Neuronal stem cell (in vitro differentiated cells): ENCODE measurements around the gene PLP2.

ENCODE experiments used
- DNase-seq: peaks from one replicate; pipeline ENCODE4 v3.0.0-alpha.2; 2013; ENCODE audit warnings: low spot score
- H2AFZ ChIP-seq: one replicate; pipeline ENCODE4 v1.6.1; 2013; ENCODE audit warnings: mild to moderate bottlenecking, low read length, inconsistent platforms
- H2AK5ac ChIP-seq: 2 replicates; pipeline ENCODE4 v1.6.1; 2013; ENCODE audit warnings: low read depth, mild to moderate bottlenecking, inconsistent platforms, low read length, moderate library complexity, mixed read lengths
- H2BK120ac ChIP-seq: 2 replicates; pipeline ENCODE4 v1.6.1; 2013; ENCODE audit warnings: low read depth, mild to moderate bottlenecking, inconsistent platforms, low read length, moderate library complexity, mixed read lengths
- H2BK12ac ChIP-seq: one replicate; pipeline ENCODE4 v1.6.1; 2013; ENCODE audit warnings: low read length, inconsistent platforms
- H2BK15ac ChIP-seq: 2 replicates; pipeline ENCODE4 v1.6.1; 2013; ENCODE audit warnings: mild to moderate bottlenecking, low read length, inconsistent platforms, mixed read lengths
- H2BK5ac ChIP-seq: one replicate; pipeline ENCODE4 v1.6.1; 2013; ENCODE audit warnings: inconsistent platforms, mild to moderate bottlenecking, low read length, moderate library complexity
- H3K14ac ChIP-seq: one replicate; pipeline ENCODE4 v1.6.1; 2013; ENCODE audit warnings: low read length, inconsistent platforms
- H3K18ac ChIP-seq: 2 replicates; pipeline ENCODE4 v1.6.1; 2013; ENCODE audit warnings: low read length, inconsistent platforms
- H3K23ac ChIP-seq: 2 replicates; pipeline ENCODE4 v1.6.1; 2013; ENCODE audit warnings: low read depth, mild to moderate bottlenecking, mixed read lengths, low read length, inconsistent platforms; ENCODE audit not compliant: poor library complexity
- H3K27ac ChIP-seq: replicated peaks from 3 replicates; pipeline ENCODE4 v1.5.1; 2013; ENCODE audit warnings: low read length, inconsistent platforms
- H3K27me3 ChIP-seq, 3 experiments: 2 replicates each; pipeline ENCODE4 v1.6.1; 2013; ENCODE audit warnings: low read length in 3 of 3, mild to moderate bottlenecking in 2 of 3, inconsistent platforms in 1 of 3, low read depth in 1 of 3, mixed read lengths in 1 of 3, moderate library complexity in 1 of 3; ENCODE audit not compliant: control insufficient read depth in 3 of 3, insufficient read depth in 3 of 3
- H3K36me3 ChIP-seq, 2 donors: replicated peaks in 1 of 2; 2 replicates each; pipeline ENCODE4 v1.6.1; 2013; ENCODE audit warnings: low read length in 2 of 2; ENCODE audit not compliant: control insufficient read depth in 2 of 2, insufficient read depth in 2 of 2
- H3K4ac ChIP-seq: 2 replicates; pipeline ENCODE4 v1.6.1; 2013; ENCODE audit warnings: inconsistent platforms, mild to moderate bottlenecking, low read length, moderate library complexity
- H3K4me1 ChIP-seq, 2 donors: 1 replicate in 1 of 2; 2 replicates in 1 of 2; pipeline ENCODE4 v1.6.1; 2013; ENCODE audit warnings: low read length in 2 of 2, low read depth in 1 of 2; ENCODE audit not compliant: control insufficient read depth in 2 of 2, insufficient read depth in 1 of 2
- H3K4me2 ChIP-seq: one replicate; pipeline ENCODE4 v1.6.1; 2013; ENCODE audit warnings: mild to moderate bottlenecking, low read length, inconsistent platforms; ENCODE audit not compliant: insufficient read depth, poor library complexity, severe bottlenecking
- H3K4me3 ChIP-seq, 2 donors: 2 replicates each; pipeline ENCODE4 v1.5.1; 2013; ENCODE audit warnings: low read length in 2 of 2, mild to moderate bottlenecking in 2 of 2, inconsistent platforms in 1 of 2, moderate library complexity in 1 of 2
- H3K79me1 ChIP-seq: one replicate; pipeline ENCODE4 v1.6.1; 2013; ENCODE audit warnings: low read depth, mild to moderate bottlenecking, inconsistent platforms, low read length, moderate library complexity
- H3K9ac ChIP-seq: one replicate; pipeline ENCODE4 v1.6.1; 2013; ENCODE audit warnings: mild to moderate bottlenecking, low read depth, low read length, inconsistent platforms; ENCODE audit not compliant: poor library complexity
- H3K9me3 ChIP-seq, 2 donors: replicated peaks in 1 of 2; 2 replicates each; pipeline versions ENCODE3 to v1.6.1; 2013; ENCODE audit warnings: low read length in 2 of 2, mild to moderate bottlenecking in 2 of 2, inconsistent platforms in 1 of 2, low read depth in 1 of 2, mixed read lengths in 1 of 2, moderate library complexity in 1 of 2; ENCODE audit not compliant: control insufficient read depth in 2 of 2, insufficient read depth in 1 of 2
- H4K8ac ChIP-seq: one replicate; pipeline ENCODE4 v1.6.1; 2013; ENCODE audit warnings: low read depth, mild to moderate bottlenecking, inconsistent platforms, low read length, moderate library complexity
- H4K91ac ChIP-seq: one replicate; pipeline ENCODE4 v1.6.1; 2013; ENCODE audit warnings: low read length, low read depth, mild to moderate bottlenecking, inconsistent platforms; ENCODE audit not compliant: poor library complexity
- WGBS, 2 donors: extraction: QIAGEN DNeasy Blood & Tissue Kit; methylation state at CpG; one replicate each; pipeline ENCODE4 v1.1.7; 2013; ENCODE audit warnings: missing lambda C conversion rate in 2 of 2, mixed read lengths in 1 of 2; ENCODE audit not compliant: insufficient read length in 2 of 2, insufficient replicate concordance in 1 of 2; ENCODE audit errors: extremely low coverage in 2 of 2; 5-methylcytosine and 5-hydroxymethylcytosine counted together

PLP2 gene

GRCh38 chrX:49189606-49190005 lies 17.9 kb downstream of the PLP2 start:
- Histone ChIP-seq H3K14ac (no peak overlapping the region), H3K4ac (no peak overlapping the region), H2BK12ac (no peak overlapping the region), H3K4me2 (no peak overlapping the region), H3K9me3 (no peaks in the 10 kb centered on the region), H2BK15ac (no peak overlapping the region), H3K23ac (no peak overlapping the region), H3K4me1 (peaks cover 0 to 10% of the 10 kb centered on the region in 2 donors), H3K4me3 (no peak overlapping the region), H4K8ac (no peak overlapping the region), H2AK5ac (no peak overlapping the region), H3K18ac (no peak overlapping the region), H3K9ac (no peak overlapping the region), H3K36me3 (no peaks in the 10 kb centered on the region), H2BK120ac (no peak overlapping the region), H4K91ac (no peak overlapping the region), H3K27ac (no peak overlapping the region), H2BK5ac (no peak overlapping the region), H3K79me1 (no peaks in the 10 kb centered on the region), H3K27me3 (no peaks in the 10 kb centered on the region), H2AFZ (no peak overlapping the region)
- DNase-seq, result no peak
- no CpG with 5 or more reads among the region's 6 CpGs for WGBS, 2 donors

GRCh38 chrX:49190821-49191573 lies 19.3 kb downstream of the PLP2 start:
- Histone ChIP-seq H4K8ac (no peak overlapping the region), H3K18ac (peak overlapping the region; percentile 83), H3K4me1 (peaks cover 0 to 4% of the 10 kb centered on the region in 2 donors), H3K9ac (no peak overlapping the region), H3K14ac (no peak overlapping the region), H3K79me1 (no peaks in the 10 kb centered on the region), H3K4ac (no peak overlapping the region), H3K4me2 (no peak overlapping the region), H2BK5ac (no peak overlapping the region), H2BK120ac (no peak overlapping the region), H3K9me3 (no peaks in the 10 kb centered on the region), H2BK12ac (no peak overlapping the region), H3K23ac (no peak overlapping the region), H2BK15ac (no peak overlapping the region), H3K27ac (peak overlapping the region; percentile 86), H2AK5ac (no peak overlapping the region), H3K36me3 (no peaks in the 10 kb centered on the region), H4K91ac (no peak overlapping the region), H3K4me3 (peak overlapping the region; percentile 63 to 95), H3K27me3 (no peaks in the 10 kb centered on the region), H2AFZ (peak overlapping the region; percentile 85)
- DNase-seq, result peak; percentile 95
- WGBS, 2 donors, result no CpG with 5 or more reads among the region's 32 CpGs

DNA sequence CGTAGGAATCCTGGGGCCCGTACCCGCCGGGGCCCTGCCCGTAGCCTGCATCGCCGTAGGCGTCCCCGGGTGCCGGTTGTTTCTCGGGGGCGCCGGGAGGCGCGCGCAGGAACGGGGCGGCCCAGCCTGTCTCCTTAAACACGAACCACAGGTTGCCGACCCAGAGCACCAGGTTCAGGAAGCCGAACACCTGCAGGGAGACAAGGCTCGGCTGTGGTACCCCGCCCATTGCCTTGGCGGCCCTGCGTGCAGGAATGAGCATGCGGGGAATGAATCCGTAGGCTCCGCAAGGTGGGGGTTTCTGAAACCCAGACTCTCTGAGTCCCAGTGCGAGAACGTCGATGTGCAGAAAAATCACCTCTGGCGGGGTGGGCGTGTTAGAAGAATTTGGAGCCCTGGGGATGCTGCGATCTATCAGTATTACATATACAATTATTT lies 19.9 kb downstream of the PLP2 start:
- no peak overlapping the region for H4K91ac ChIP-seq
- H2AFZ ChIP-seq, result peak overlapping the region; percentile 85
- H4K8ac ChIP-seq, result no peak overlapping the region
- H3K9me3 ChIP-seq, result no peaks in the 10 kb centered on the region
- peak overlapping the region; percentile 86 for H3K27ac ChIP-seq
- no peak overlapping the region for H2BK15ac ChIP-seq
- no peak overlapping the region for H3K23ac ChIP-seq
- H3K36me3 ChIP-seq, result no peaks in the 10 kb centered on the region
- H3K18ac ChIP-seq, result peak overlapping the region; percentile 83
- H3K4ac ChIP-seq, result no peak overlapping the region
- peak overlapping the region; percentile 21 for H3K9ac ChIP-seq
- no peak for DNase-seq
- peaks cover 0 to 4% of the 10 kb centered on the region in 2 donors for H3K4me1 ChIP-seq
- no peak overlapping the region for H2BK120ac ChIP-seq
- H3K4me3 ChIP-seq, result peak overlapping the region; percentile 63 to 95
- no peak overlapping the region for H3K14ac ChIP-seq
- H2AK5ac ChIP-seq, result no peak overlapping the region
- no peak overlapping the region for H2BK12ac ChIP-seq
- H3K4me2 ChIP-seq, result peak overlapping the region; percentile 45
- WGBS, 2 donors, result no CpG with 5 or more reads among the region's 34 CpGs
- no peak overlapping the region for H2BK5ac ChIP-seq
- H3K79me1 ChIP-seq, result no peaks in the 10 kb centered on the region
- H3K27me3 ChIP-seq, result no peaks in the 10 kb centered on the region

GRCh38 chrX:49192722-49193328 lies 21.1 kb downstream of the PLP2 start:
- Histone ChIP-seq H3K27ac (no peak overlapping the region), H3K79me1 (peaks cover 5% of the 10 kb centered on the region), H3K18ac (no peak overlapping the region), H3K14ac (no peak overlapping the region), H3K4me2 (no peak overlapping the region), H2BK120ac (no peak overlapping the region), H2BK5ac (no peak overlapping the region), H3K4ac (no peak overlapping the region), H3K4me1 (no peaks in the 10 kb centered on the region), H2AFZ (no peak overlapping the region), H4K91ac (no peak overlapping the region), H3K9me3 (no peaks in the 10 kb centered on the region), H2AK5ac (no peak overlapping the region), H2BK12ac (no peak overlapping the region), H3K23ac (no peak overlapping the region), H4K8ac (no peak overlapping the region), H3K27me3 (no peaks in the 10 kb centered on the region), H3K4me3 (no peak overlapping the region), H3K36me3 (no peaks in the 10 kb centered on the region), H3K9ac (no peak overlapping the region), H2BK15ac (no peak overlapping the region)
- WGBS, 2 donors, result no CpG with 5 or more reads among the region's 10 CpGs
- no peak for DNase-seq
